Tibial nerve (tissue), 4 donors: Measurements from ENCODE around the gene METTL16.

Experiments
- CTCF ChIP-seq, 5 experiments: fragments of 200-600 bp in 3 of 5; fragments of 450-650 bp in 2 of 5; sonication (generic) in 3 of 5; IDR thresholded peaks; one replicate each; pipeline ENCODE4 v1.5.1; 2016 to 2019; ENCODE audit warnings: antibody characterized with exemption in 5 of 5, mild to moderate bottlenecking in 3 of 5, moderate library complexity in 2 of 5
- EP300 ChIP-seq, 2 donors: sonication (generic); formaldehyde crosslinking; IDR thresholded peaks; one replicate each; pipeline ENCODE4 v1.6.1; 2017; ENCODE audit warnings: antibody characterized with exemption in 2 of 2, mild to moderate bottlenecking in 1 of 2
- POLR2A ChIP-seq, 2 donors: fragments of 450-650 bp; IDR thresholded peaks; one replicate each; pipeline ENCODE4 v1.6.1; 2017; ENCODE audit warnings: antibody characterized with exemption in 2 of 2, mild to moderate bottlenecking in 2 of 2, moderate library complexity in 2 of 2

- TF ChIP-seq CTCF (IDR thresholded peaks at IDR 0.05) (no peak), EP300 (IDR thresholded peaks at IDR 0.05) (no peak), POLR2A (IDR thresholded peaks at IDR 0.05) (no peak)
Observed at GRCh38 chr17:2468270-2468669, 43.4 kb downstream of the METTL16 start.
